NT2/D1 (cell line): ENCODE measurements around the gene ACSM5.

Experiments used
- YY1 ChIP-seq: IDR thresholded peaks from 2 replicates; pipeline ENCODE4 v1.6.1; 2011; ENCODE audit not compliant: insufficient read length, insufficient read depth
- ZNF274 ChIP-seq: IDR thresholded peaks from 2 replicates; pipeline ENCODE4 v1.6.1; 2011; ENCODE audit warnings: mild to moderate bottlenecking, low read depth, low read length

DNA sequence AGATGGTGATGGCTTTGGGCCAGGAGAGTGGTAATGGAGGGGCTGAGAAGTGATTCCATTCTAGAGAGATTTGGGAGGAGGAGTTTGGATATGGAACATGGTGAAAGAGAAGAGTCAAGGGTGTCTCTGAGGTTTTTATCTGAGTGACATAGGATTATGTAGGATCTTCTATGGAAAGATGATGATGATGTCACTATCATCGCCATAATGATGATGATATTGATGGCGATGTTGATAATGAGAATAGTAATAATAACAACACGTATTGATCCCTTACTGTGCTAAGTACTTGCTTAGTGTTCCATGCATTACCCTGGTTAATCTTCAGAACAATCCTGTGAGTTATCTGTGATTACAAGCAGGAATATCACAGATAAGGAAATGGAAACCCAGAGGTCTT, 21.4 kb upstream of the ACSM5 start:
- TF ChIP-seq ZNF274 = no peak
- no peak for TF ChIP-seq YY1
